Forelimb muscle (tissue), 1 donor: Measurements from ENCODE around the gene PPP1R12B. TPM values are rescaled to one million over a fixed set of nuclear protein-coding genes. Genes with fewer than 3 reads are reported as not detected.
"Not testable (repeated sequence)": the region's sequence is repeated elsewhere in the genome, so short reads cannot be mapped to it uniquely, and the experiment has no call there.

Experiments used
- DNase-seq: peaks from one replicate; pipeline ENCODE4 v3.0.0-alpha.2; 2013; ENCODE audit warnings: low read depth
- polyA plus RNA-seq: library from polyadenylated mRNA; unstranded; fragments of 120-200 nt; gene quantifications from one replicate; pipeline ENCODE4 v1.2.1, GENCODE V29; 2013; ENCODE audit not compliant: insufficient read length

Gene PPP1R12B
- polyA plus RNA-seq, 1 donor: 73.3 TPM

GRCh38 chr1:202561726-202562443 is 213.4 kb downstream of the PPP1R12B start:
- no peak for DNase-seq

- DNase-seq: no peak
Measured at GRCh38 chr1:202562444-202563060, 214.1 kb downstream of the PPP1R12B start.

- no peak for DNase-seq
Measured at GRCh38 chr1:202563818-202564217, 215.3 kb downstream of the PPP1R12B start.

DNA sequence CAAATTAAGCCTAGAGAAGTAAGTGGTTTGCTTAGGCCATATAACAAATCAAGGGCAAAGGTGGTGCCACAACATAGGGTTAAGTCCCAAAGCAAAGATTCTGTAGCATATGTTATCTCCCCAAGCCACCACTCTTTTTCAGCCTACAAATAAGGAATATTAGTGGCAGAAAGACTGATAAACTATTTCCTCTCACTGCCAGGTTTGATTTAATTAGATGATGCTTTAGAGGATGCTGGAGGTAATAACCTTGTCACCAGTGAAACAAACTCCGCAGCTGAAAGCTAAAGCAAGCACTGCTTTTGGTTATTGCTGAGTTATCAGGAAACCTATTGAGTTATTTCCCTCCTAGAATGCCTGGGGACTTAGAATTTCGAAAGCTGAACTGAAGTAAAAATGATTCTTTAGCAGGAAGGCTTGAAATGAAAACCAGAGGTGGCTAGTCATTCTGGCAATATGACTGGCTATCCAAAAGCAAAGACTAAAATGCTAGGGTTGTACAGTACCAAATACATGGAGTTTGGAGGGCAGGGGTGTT is 216.5 kb downstream of the PPP1R12B start:
- DNase-seq: no peak

GRCh38 chr1:202565890-202566602 is 217.5 kb downstream of the PPP1R12B start:
- DNase-seq: no peak

GRCh38 chr1:202567738-202568137 is 219.2 kb downstream of the PPP1R12B start:
- DNase-seq: no peak

DNA sequence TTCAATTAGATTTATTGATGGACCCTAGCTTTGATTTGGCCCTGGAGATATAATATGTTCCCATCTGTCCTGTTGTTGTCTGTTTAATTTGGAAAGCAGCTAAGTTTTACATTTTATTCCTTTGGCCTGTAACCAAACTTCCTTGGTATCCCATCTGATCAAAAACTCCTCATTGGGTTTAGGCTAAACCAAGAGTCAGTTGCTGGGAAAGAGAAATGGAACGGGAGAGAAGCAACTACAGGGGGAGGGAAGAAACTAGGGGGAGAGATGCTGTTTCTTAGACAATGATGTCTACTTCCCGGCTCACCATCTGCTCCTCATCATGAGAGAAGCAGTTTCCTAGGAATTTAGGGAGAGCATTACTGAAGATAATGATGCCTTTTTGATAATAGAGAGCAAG is 219.9 kb downstream of the PPP1R12B start:
- DNase-seq: peak; percentile 65

DNA sequence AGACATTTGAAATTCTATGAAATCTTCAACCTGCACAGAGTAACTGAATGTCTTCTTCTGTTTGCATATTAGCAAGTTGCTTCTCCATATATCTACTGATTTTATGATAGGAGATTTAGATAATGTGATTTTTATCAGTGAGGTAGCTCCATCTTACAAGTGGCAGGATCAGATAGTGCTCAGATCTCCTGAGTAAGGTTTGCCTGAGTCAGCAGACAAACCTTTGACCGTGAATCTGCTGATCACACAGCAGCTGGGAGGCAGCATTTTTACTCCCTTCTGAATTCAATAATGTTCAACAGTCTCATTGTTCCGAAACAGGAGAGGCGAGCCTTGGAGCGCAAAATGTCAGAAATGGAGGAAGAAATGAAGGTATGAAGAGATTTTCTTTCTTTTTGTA is 220.3 kb downstream of the PPP1R12B start:
- no peak for DNase-seq

DNA sequence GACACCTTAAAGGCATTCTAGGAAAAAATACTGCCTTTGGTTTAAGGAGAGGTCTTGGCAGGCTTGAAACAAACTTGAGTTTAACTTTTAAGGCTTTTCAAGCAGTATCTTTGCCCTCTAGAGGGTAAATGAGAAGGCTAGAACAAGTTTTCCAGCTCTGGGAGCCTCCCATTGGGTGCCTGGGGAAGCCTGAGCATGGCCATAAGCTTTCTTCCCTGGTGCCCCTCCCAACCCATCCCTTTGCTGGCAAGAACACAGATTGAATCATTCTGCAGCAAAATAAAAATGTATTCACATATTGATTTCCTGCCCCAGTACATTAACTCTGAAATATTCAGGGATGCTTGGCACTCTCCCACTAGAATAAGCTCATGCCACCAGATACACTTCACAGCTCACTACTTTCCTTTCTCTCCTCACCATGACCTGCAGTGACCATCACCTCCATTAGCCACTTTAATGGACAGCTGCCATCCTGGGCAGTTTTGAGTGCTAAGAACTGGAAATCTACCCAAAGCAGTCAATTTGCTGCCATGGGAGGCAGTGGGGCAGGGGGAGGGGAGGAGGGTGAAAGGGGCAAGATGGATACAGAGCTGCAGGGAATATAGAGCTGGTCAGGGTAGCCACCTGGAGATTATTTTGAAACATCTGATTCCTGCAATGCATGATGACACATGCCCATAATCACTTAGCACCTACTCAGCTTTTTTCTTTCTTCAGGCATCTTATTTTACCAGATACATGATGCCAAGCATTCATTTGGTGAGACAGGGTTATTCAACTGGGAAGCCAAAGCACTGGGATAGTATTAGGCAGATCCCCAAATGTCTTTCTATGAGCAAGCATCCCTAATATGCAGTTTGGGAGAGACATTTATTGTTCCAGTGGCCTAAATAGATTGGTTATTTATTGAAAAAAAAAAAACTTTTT is 221.2 kb downstream of the PPP1R12B start:
- DNase-seq: no peak

DNA sequence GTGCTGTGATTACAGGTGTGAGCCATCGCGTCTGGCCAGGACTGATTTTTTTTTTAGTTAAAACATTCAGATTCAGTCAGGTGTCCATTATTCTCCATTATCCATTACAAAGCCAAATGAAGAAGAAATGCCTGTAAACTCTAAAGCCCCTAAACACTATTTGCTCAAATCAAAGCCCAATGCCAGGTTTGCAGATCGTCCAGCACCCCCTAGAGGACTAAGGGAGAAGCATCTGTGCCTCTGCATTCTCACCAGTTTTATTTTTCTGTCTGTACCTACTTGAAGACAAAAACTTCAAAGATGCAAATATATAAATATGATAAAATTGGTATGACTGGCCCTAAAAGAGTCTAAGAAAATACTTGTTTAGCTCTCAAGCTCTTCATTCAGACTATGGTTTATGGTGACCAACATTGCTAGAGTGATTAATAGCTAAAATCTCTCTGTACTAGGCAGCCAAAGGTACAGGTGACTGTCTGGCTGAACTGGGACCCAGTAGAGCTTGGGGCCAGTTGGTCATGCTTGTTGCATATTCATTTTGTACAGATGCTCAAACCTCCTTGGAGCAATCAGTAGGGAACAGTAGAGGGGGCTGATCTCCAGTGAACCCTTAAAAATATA is 223.3 kb downstream of the PPP1R12B start:
- DNase-seq: no peak

DNA sequence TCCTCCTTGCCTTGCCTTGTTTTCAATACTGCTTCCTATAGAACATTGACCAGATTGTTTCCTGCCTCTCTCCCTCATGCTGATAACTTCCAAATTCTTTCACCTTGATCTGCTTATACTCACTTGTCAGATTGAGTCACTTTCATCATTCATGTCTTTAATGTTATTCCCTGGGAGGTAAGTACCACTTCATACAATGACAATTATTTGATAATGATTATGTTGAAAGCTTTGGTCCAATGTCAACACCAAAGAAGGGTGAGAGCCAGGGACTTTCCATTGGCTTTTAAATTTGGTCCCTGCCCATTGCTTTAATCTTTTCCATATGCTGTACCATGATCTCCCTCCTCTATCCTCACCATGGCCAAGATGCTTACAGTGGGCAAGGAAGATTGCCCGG is 224.4 kb downstream of the PPP1R12B start:
- no peak for DNase-seq

DNA sequence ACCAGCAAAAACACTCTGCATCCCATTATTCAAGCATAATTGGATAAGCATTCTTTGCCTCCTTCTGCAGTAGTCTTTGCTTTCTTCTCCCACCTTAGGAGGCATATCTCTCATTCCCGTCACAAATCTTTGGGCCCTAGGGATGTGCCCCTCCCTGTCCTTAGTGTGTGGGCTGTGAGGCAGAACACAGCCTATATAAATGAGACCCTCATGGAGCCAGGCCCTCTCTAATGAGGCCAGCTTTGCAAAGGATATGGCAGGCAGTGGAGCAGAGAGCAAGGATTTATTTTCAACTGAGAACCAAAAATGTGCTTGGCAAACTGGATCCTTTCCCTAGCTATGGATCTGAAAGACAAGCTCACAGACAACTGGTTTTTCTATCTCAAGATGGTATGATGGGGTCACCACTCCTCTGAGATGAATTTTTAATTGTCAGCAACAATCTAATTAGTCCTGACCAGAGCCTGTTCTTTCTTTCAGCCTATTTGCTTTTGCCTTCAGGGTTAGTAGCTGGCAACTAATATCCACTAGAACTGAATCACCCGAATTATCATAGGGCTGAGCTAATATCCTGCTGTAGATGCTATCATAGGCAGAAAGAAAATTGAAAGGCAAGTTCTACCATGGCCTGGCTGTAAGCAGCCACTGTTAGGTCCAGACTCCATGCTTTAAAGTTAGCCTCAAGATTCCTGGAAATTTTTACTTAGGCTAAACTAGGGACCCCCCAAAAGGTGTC is 227.6 kb downstream of the PPP1R12B start:
- DNase-seq: no peak

GRCh38 chr1:202576816-202577215 is 228.3 kb downstream of the PPP1R12B start:
- no peak for DNase-seq

DNA sequence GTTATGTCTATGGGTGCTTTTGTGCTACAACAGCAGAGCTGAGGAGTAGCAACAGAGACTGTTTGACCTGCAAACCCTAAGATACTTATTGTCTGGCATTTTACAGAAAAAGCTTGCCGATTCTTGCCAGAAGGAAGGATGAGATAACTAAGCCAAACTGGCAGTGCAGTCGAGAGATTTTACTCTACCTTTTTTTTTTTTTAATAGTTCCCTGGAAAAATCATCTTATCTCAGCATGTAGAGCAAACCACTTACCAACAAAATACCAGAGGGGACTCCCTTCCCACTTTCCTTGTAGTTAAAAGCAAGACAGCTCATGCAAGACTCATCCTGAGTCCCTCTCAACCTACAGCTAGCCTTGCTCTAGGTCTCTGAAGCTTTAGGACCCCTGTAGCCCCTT is 228.9 kb downstream of the PPP1R12B start:
- DNase-seq: no peak

GRCh38 chr1:202578001-202578504 is 229.6 kb downstream of the PPP1R12B start:
- DNase-seq: no peak

DNA sequence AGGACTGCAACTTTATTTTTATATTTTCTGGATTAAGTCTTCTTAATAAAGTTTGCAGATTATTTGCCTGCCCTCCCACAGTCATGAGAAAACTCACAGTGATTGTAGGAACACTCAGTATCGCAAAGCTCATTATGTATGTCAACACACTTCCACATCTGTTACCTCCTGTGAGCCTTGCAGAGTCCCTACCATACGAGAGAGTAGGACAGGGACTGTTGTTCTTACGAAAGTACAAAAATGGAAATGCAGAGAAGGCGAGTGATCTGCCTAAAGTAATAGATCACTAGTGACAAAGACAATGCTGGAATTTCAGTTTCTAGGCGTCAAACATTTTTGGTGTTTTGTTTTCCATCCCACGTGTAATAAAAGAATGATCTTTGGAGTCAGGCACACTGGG is 230.1 kb downstream of the PPP1R12B start:
- no peak for DNase-seq

DNA sequence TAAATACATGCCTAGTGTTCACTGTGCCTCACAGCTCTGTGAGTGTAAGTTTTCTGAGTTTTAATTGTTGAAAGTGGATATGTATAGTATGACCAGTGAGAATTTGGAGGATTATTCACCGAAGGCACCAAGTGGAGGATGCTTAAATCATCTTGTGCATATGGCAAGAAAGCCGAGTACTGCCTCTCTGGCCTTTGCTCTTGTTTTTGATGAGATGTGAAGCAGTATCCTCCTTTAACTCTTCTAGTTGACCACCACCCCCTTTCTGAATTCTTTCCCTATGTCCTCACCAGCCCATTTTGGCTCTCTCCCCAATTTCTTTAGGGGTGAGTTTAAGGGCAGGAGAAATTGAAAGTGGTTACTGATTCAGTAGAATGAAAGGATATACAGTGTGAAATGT is 231.3 kb downstream of the PPP1R12B start:
- DNase-seq: no peak

DNA sequence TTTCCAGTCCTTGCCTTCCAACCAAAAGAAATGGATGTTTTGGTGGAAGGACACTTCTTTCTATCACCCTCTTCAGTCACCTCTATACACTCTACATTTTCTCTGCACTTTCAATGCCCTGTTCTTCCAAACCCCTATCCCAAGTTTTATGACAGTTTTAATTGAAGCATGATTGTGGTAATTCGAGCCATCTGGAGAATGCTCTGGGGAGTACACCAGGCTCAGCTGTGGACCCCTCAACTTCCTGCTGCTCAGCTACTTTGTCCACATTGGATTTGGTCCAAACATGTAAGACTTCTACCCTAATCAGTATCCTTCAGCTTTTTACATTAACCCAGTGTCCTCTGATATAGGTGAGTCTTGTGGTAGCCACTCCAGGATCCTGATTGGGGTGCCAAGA is 232.1 kb downstream of the PPP1R12B start:
- no peak for DNase-seq

DNA sequence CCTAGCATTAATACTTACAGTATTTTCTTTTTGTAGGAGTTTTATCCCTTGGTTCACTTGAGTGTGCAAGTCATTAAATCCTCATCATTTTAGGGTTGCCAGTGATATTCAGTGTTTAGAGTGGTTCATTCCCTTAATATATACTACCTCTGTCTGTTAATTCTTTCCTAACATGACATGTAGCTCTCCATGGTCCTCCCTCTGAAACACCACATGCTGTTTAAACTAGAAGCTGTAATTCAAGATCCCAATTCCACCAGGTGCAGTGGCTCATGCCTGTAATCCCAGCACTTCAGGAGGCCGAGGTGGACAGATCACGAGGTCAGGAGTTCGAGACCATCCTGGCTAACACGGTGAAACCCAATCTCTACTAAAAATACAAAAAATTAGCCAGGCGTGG is 233.9 kb downstream of the PPP1R12B start:
- DNase-seq: not testable (repeated sequence)
